Activated gamma-delta T cell treated with anti-CD3 and anti-CD28 coated beads, Interleukin-2, amount 50 U/mL, for 16 hours (primary cell): ENCODE data around the gene FBXO11.
"Not testable (repeated sequence)": the region's sequence is repeated elsewhere in the genome, so short reads cannot be mapped to it uniquely, and the experiment has no call there.

ENCODE experiments used
- DNase-seq: peaks from one replicate; pipeline ENCODE4 v3.0.0-alpha.2; 2020; ENCODE audit warnings: low read depth

Gene FBXO11

GRCh38 chr2:47897883-47898731 is 8.2 kb downstream of the FBXO11 start:
- no peak for DNase-seq

GRCh38 chr2:47897191-47897882 is 9.0 kb downstream of the FBXO11 start:
- DNase-seq, result not testable (repeated sequence)

GRCh38 chr2:47896450-47896968 is 9.8 kb downstream of the FBXO11 start:
- no peak for DNase-seq

GRCh38 chr2:47893771-47894170 is 12.5 kb downstream of the FBXO11 start:
- no peak for DNase-seq

- DNase-seq, result no peak
These were observed 14.0 kb downstream of the FBXO11 start for GRCh38 chr2:47892338-47892730.

GRCh38 chr2:47891369-47892337 is 14.6 kb downstream of the FBXO11 start:
- DNase-seq, result no peak

- no peak for DNase-seq
These were observed 15.5 kb downstream of the FBXO11 start for GRCh38 chr2:47890711-47891368.

GRCh38 chr2:47888581-47889280 is 17.6 kb downstream of the FBXO11 start:
- DNase-seq, result no peak

- no peak for DNase-seq
These were observed 29.4 kb downstream of the FBXO11 start for GRCh38 chr2:47876912-47877311.

- no peak for DNase-seq
These were observed 33.4 kb downstream of the FBXO11 start for GRCh38 chr2:47872941-47873340.

GRCh38 chr2:47870641-47871540 is 35.4 kb downstream of the FBXO11 start:
- no peak for DNase-seq

GRCh38 chr2:47869859-47870595 is 36.3 kb downstream of the FBXO11 start:
- DNase-seq, result no peak

GRCh38 chr2:47868611-47869352 is 37.5 kb downstream of the FBXO11 start:
- no peak for DNase-seq

- DNase-seq, result no peak
These were observed 39.1 kb downstream of the FBXO11 start for GRCh38 chr2:47867205-47867604.

- DNase-seq, result no peak
These were observed 41.7 kb downstream of the FBXO11 start for GRCh38 chr2:47864566-47864965.

- no peak for DNase-seq
These were observed 43.3 kb downstream of the FBXO11 start for GRCh38 chr2:47862949-47863348.

- DNase-seq, result not testable (repeated sequence)
These were observed 53.1 kb downstream of the FBXO11 start for GRCh38 chr2:47853067-47853777.

- DNase-seq, result no peak
These were observed 56.1 kb downstream of the FBXO11 start for GRCh38 chr2:47850198-47850597.
